HG03354 (cell line): ENCODE measurements around the gene ZDHHC14.
"Not testable (repeated sequence)": the region's sequence is repeated elsewhere in the genome, so short reads cannot be mapped to it uniquely, and the experiment has no call there.

Source experiments
- ATAC-seq: cut with Tn5 transposase; IDR thresholded peaks from one replicate; pipeline ENCODE4 v1.9.1; 2021; ENCODE audit warnings: mild to moderate bottlenecking; ENCODE audit not compliant: unreplicated experiment, poor library complexity, severe bottlenecking

ZDHHC14 gene

DNA sequence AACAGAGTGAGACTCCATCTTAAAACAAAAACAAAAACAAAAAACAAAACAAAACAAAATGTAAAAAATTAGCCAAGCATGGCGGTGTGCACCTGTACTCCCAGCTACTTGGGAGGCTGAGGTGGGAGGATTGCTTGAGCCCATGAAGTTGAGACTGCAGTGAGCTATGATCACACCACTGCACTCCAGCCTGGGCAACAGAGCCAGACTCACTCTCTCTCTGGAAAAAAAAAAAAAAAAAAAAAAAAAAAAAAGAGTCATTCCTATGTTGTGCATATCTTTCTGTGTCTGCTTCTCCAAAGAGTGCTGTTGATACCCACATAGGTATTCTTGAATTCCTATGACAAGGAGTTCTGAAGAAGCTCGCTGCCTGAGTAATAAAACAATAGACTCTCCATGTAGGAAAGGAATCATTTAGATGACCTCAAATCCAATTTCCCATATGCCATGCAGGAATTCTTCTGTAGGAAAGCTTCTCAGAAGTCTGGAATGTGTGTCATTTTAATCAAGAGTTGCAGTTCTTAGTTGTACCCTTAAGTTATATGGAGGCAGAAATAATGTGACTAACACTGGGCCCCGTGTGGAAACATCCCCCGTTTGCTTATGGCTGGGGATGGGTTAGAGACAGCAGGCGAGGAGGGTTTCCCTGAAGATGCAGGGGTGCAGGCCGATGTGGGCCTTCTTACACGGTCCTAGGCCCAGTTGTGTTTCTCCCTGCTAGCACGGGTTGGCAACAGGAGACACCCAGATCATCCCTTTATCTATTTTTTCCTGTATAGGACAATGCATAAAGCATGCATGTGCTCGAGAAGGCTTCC is 79.4 kb downstream of the ZDHHC14 start:
- ATAC-seq = peak; percentile 6

- ATAC-seq = peak; percentile 50
Measured at GRCh38 chr6:157461000-157461915, 80.3 kb downstream of the ZDHHC14 start.

DNA sequence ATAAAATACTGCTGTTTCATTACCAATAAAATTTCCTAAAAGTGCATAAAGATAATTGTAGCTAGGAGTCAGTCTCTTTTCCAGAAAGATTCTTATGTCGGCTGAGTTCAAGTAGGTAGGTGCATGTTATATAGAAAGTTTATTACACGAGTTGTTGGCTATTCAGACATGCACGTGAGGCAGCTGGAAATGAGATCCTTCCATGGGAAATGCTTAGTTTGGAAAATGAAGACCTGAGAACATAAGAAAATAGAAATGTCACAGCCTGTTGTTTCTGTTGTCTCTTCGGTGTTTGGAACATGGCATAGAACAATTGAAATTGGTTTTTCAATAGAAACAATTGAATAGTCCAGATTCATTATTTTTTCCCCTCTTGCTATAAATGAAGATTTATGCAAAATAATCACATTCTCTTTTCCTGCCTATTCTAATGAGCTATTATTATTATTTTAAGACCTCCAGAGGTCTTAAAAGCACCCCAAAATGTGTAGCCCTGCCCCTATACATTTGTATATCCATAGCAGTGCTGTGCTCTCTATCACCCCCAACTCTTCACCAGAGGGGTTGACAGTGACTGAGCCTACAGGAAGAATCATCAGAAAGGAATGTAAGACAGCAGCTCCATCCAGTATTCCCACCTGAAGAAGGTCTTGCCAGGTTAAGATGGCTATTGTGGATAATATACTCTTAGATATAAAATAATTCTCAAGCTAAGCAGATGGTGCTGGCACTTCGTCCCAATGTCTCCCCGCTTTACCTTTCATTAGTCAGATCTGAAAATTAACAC is 82.2 kb downstream of the ZDHHC14 start:
- no peak for ATAC-seq

GRCh38 chr6:157463743-157464135 is 82.7 kb downstream of the ZDHHC14 start:
- ATAC-seq = not testable (repeated sequence)

DNA sequence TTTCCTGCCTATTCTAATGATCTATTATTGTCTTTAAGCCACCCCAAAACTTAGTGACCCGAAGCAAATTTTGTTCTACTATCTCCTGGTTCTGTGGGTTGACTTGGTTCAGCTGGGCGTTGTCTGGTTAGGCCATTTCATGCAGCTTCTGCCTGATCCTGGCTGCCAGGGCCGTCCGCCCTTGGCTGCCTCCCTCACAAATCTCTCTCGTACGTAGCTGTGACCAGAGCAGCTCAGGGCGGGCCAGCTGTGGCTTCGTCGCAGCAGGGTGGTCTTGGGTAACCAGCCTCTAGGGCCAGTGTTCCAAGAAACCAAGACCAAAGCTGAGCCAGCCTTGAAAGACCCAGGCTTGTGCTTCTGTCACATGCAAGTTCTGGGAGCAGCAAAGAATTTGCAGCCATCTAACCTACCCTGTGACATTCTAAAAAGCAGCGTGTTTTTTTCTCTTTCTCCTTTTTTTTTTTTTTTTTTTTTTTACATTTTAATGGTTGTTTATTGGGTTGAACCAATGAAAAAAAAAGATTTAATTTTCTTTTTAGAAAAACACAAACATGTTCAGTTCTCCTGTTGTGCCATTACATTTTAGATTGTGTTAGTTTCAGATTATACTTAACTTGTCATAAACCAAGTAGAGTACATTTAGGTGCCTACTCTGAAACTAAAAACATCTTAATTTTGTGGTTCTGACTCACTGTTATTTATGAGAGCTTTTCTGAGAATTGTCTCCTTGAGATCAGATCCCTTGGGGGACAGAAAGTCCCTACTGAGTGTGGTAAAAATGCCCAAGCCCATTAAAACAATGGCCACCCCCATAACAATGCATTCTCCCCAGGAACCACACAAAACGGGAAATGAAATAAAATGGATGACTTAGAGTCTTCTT is 83.9 kb downstream of the ZDHHC14 start:
- ATAC-seq = peak; percentile 58

DNA sequence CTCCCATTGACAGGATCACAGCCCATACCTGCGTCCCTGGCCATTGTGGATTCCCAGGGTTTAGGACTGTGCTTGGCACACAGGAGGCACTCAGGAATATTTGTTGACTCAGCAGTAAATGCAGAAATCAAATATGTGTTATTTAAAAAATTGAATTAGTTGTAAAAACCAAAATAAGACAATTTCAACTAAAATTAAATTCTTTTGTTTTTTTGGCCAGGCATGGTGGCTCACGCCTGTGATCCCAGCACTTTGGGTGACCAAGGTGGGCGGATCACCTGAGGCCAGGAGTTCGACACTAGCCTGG is 85.3 kb downstream of the ZDHHC14 start:
- ATAC-seq = no peak

- ATAC-seq = not testable (repeated sequence)
Measured at GRCh38 chr6:157467339-157467738, 86.3 kb downstream of the ZDHHC14 start.

GRCh38 chr6:157468054-157468453 is 87.1 kb downstream of the ZDHHC14 start:
- ATAC-seq = no peak

DNA sequence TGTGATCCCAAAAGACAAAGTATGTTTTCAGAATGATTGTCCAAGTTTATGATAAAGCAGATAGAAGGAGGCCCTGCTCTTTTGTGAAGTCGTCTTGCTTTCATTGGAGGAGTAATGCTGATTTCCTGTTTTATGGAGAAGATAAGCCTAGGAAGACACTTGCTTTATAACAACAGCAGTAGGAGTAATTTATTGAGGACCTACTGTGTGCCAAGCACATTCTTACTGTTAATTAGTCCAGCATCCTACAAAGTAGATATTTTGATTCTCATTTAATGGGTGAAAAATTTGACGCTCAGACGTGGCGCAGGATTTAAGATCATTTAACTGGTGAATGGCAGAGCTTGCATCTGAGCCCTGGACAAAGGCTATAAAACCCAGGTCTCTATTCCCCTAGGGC is 87.6 kb downstream of the ZDHHC14 start:
- ATAC-seq = no peak

GRCh38 chr6:157469378-157469777 is 88.4 kb downstream of the ZDHHC14 start:
- no peak for ATAC-seq

GRCh38 chr6:157471077-157471686 is 90.2 kb downstream of the ZDHHC14 start:
- no peak for ATAC-seq

- no peak for ATAC-seq
Measured at GRCh38 chr6:157471895-157472686, 91.1 kb downstream of the ZDHHC14 start.

- no peak for ATAC-seq
Measured at GRCh38 chr6:157476797-157477196, 95.8 kb downstream of the ZDHHC14 start.

DNA sequence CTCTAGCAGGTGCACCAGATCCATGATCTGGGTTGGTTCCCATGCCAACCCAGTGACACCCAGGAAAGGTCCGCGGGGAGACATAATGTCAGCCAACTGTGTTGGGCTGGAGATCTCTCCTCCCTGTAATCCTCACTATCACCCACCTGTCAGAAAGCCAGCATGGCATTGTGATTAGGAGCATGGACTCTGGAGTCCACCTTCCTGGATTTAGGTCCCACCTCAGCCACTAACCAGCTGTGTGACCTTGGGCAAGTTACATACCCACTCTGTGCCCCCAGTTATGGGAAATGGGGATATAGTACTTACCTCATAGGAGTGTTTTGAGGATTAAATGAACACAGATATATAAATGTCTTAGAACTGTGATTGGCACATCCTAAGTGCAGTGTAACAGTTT is 97.9 kb downstream of the ZDHHC14 start:
- no peak for ATAC-seq

DNA sequence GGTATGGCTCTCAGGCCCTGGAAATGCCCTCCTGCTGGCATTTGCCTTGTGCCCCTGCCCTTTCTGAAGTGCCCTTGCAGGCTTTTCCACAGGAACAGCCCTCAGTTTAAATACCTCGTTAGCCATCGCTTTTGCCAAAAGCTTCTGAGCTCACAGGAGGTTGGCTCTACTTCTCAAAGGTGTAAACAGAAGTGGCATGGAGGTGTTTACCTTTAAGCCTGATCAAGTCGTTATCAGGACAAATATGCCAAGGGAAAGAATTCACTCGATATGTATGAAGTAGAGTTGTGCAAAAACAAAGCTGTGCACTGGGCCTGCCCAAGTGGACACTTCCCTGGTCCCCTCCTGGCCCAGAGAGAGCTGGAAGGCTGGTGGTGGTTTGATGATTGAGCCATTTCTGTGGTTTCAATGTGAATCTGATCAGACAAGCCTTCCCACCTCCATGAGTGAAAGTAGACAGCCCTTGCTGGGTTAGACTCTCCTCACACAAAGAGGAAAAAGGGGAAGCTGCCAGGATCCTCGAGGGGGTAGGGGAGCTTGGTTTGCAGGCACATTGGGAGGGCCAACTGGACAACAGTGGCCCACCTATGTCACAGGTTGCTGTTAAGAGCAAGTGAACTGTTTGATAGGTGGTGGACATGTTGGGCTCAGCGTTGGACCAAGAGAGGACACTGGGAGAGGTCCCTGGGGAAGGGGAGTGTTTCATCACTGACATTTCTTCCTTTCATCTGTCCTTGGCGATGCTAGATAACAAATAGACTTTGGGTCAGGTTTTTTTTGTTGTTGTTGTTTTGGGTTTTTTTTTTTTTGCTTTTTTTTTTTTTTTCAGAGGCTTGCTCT is 98.7 kb downstream of the ZDHHC14 start:
- ATAC-seq = no peak

DNA sequence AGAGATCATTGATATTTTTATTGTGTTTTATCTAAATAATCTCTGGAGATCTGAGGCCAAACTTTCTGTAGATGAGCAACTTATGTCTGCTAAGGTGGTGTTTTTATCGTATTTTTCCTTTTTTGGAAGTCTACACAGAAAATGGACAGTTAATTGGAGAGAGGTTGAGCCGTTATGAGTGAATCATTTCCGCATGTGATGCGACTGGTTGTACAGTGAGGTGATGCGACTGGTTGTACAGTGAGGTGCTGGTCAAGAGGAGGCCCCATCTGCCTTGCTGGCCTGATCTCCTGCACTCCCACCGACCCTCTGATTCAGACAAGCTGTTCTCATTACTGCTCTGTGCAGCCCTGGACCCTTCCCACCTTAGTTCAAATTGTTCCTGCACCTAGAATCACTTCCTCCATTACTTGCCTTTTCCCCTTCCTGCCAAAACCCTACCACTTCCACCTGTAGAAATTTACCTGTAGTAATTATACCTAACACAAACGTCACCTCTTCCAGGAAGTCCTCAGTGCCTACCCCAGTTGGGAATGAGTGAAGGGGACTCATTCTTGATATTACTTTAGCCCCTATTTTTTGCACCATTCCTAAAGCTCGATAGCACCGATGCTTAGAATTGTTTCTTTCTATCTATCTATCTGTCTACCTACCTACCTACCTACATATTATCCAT is 100.3 kb downstream of the ZDHHC14 start:
- ATAC-seq = no peak

GRCh38 chr6:157481865-157482249 is 100.9 kb downstream of the ZDHHC14 start:
- no peak for ATAC-seq
